Brain pericyte (primary cell): Measurements from ENCODE around the gene TNFRSF13B.
"Not testable (repeated sequence)": the region's sequence is repeated elsewhere in the genome, so short reads cannot be mapped to it uniquely, and the experiment has no call there.

Experiments used
- DNase-seq: peaks from one replicate; pipeline ENCODE4 v3.0.0-alpha.2; 2012; ENCODE audit warnings: low read depth, low spot score

The TNFRSF13B gene

GRCh38 chr17:17004997-17005614, 33.2 kb upstream of the TNFRSF13B start:
- not testable (repeated sequence) for DNase-seq

GRCh38 chr17:17004251-17004996, 32.5 kb upstream of the TNFRSF13B start:
- no peak for DNase-seq

GRCh38 chr17:17002731-17003715, 31.1 kb upstream of the TNFRSF13B start:
- not testable (repeated sequence) for DNase-seq

DNA sequence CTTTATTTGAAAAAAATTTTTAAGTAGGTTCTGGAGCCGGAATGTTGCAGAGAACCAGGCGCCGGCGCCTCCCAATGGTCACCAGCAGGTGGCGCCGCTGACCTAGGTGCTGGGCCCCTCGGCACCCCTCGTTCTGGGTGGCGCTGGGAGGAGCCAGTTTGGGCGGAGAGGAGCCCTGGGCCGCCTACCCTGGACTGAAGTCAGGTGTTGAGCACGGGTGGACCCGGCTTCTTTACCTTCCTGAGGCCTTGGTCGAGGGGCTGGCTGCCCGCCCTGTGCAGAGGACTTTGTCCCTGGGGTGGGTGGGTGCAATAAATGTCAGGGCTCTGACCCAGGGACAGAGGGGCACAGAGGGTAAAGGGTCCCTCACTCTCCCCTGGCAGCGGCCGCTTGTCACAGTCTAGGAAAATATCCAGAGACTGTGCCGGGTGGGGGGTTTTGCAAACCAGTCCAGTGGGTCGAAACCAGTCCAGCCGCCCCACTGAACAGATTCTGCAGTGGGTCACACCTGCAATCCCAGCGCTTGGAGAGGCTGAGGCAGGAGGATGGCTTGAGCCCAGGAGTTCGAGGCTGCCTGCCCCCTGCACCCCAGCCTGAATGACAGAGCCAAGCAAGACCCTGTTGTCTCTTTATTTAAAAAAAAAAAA, 30.1 kb upstream of the TNFRSF13B start:
- no peak for DNase-seq

- no peak for DNase-seq
These were observed 29.3 kb upstream of the TNFRSF13B start for GRCh38 chr17:17001076-17001777.

GRCh38 chr17:16999931-17000625, 28.2 kb upstream of the TNFRSF13B start:
- no peak for DNase-seq

- DNase-seq, result no peak
These were observed 25.9 kb upstream of the TNFRSF13B start for GRCh38 chr17:16997514-16998429.

DNA sequence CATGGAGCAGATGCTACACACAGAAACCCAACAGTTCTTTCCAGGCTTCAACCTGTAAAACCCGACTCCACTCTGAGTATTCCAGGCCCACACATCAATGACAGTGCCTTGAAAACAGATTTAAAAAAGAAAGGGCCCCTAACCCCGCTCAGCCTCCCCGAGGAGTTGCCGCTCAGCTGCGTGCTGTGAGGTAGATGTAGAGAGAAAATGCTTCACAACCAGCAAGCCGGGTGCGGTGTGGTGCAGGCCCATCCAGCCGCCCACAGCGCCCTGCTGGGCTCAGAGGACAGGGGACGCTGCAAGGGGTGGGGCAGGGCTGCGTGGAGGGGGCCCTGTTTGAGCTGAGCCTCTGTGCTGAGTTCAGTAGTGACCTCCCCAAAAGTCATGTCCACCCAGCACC, 24.8 kb upstream of the TNFRSF13B start:
- DNase-seq, result not testable (repeated sequence)

- DNase-seq, result no peak
These were observed 24.0 kb upstream of the TNFRSF13B start for GRCh38 chr17:16995930-16996329.

GRCh38 chr17:16994631-16995030, 22.7 kb upstream of the TNFRSF13B start:
- no peak for DNase-seq

- no peak for DNase-seq
These were observed 19.6 kb upstream of the TNFRSF13B start for GRCh38 chr17:16991349-16992009.

GRCh38 chr17:16989953-16990860, 18.3 kb upstream of the TNFRSF13B start:
- no peak for DNase-seq

- no peak for DNase-seq
These were observed 17.5 kb upstream of the TNFRSF13B start for GRCh38 chr17:16989230-16989952.

- DNase-seq, result no peak
These were observed 16.9 kb upstream of the TNFRSF13B start for GRCh38 chr17:16988749-16989229.

- DNase-seq, result no peak
These were observed 16.1 kb upstream of the TNFRSF13B start for GRCh38 chr17:16987830-16988601.
